ENCODE data around the gene PRDM12.

GRCh38 chr9:130639866-130640555, 24.4 kb upstream of the PRDM12 start:
- no peak for TF ChIP-seq POLR2A (IDR thresholded peaks at IDR 0.05)
- TF ChIP-seq, protein P1, sequence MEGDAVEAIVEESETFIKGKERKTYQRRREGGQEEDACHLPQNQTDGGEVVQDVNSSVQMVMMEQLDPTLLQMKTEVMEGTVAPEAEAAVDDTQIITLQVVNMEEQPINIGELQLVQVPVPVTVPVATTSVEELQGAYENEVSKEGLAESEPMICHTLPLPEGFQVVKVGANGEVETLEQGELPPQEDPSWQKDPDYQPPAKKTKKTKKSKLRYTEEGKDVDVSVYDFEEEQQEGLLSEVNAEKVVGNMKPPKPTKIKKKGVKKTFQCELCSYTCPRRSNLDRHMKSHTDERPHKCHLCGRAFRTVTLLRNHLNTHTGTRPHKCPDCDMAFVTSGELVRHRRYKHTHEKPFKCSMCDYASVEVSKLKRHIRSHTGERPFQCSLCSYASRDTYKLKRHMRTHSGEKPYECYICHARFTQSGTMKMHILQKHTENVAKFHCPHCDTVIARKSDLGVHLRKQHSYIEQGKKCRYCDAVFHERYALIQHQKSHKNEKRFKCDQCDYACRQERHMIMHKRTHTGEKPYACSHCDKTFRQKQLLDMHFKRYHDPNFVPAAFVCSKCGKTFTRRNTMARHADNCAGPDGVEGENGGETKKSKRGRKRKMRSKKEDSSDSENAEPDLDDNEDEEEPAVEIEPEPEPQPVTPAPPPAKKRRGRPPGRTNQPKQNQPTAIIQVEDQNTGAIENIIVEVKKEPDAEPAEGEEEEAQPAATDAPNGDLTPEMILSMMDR (IDR thresholded peaks at IDR 0.05): no peak
